Measurements from ENCODE around the gene MRAS. TPM values are rescaled to one million over a fixed set of nuclear protein-coding genes. Genes with fewer than 3 reads are reported as not detected.

Gene MRAS
- total RNA-seq, 1 donor from 2014 or later, result 55.4 TPM

DNA sequence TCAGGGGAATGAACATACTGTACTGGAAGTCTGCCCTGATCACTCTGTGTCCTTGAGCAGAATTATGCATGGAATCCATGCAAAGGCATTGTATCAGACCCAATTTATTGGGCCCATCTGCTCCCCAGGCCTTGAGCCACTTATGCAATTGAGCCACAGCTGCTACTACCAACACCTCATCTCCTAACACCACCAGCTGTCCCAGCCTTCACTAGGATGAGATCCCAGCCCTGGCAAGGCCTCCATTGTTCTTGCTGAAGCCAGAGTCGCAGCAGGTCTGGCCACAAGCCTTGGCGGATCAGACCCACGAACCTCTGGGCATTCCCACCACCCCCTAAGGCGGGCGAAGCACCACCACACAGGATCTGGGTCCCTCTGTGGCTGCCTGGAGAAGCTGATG lies 9.6 kb upstream of the MRAS start:
- H2AFZ ChIP-seq (ENCODE audit: low read depth, low read length), result no peak overlapping the region
- no peak for FAIRE-seq
- no peaks in the 10 kb centered on the region for H3K9me3 Mint-ChIP-seq (ENCODE audit: unreplicated experiment)

DNA sequence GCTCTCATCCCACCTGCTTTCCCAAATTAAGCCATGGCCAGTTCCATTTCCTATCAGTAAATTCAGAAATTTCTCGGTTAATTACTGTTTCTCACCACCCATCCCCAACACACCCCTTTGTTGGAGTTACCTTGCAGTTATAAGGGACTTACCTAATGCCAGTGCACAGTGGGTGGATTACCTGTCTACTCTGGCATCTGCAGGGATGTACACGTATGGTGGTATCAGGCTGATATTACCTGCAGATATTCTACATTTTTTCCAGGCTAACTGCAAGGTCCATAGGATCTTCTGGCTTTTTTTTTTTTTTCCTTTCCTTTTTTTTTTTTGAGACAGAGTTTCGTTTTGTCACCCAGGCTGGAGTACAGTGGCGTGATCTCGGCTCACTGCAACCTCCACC lies 7.9 kb upstream of the MRAS start:
- Histone ChIP-seq H4K20me1 (ENCODE audit: insufficient read depth, low read length) (no peaks in the 10 kb centered on the region), H3K4me3 (ENCODE audit: insufficient read depth, low read depth, low read length) (no peak overlapping the region), H3K36me3 (ENCODE audit: insufficient read depth, low read length) (no peaks in the 10 kb centered on the region), H3K27me3 (ENCODE audit: insufficient read depth, low read length) (peaks cover 3% of the 10 kb centered on the region), H3K4me2 (ENCODE audit: low read length) (no peak overlapping the region), H3K9ac (ENCODE audit: low read length) (no peak overlapping the region), H3K9me3 (ENCODE audit: insufficient read depth, low read depth, low read length) (no peaks in the 10 kb centered on the region), H3K27ac (ENCODE audit: low read depth, low read length) (no peak overlapping the region), H3K4me1 (ENCODE audit: insufficient read depth, low read length) (no peaks in the 10 kb centered on the region), H2AFZ (ENCODE audit: low read depth, low read length) (no peak overlapping the region), H3K79me2 (ENCODE audit: insufficient read depth, low read length) (no peaks in the 10 kb centered on the region)
- H3K4me3 Mint-ChIP-seq (ENCODE audit: unreplicated experiment), result no peak overlapping the region
- DNase-seq (ENCODE audit: low read depth) (no peak), FAIRE-seq (no peak)
- peaks cover 2% of the 10 kb centered on the region for H3K9me3 Mint-ChIP-seq (ENCODE audit: unreplicated experiment)
- no peaks in the 10 kb centered on the region for H3K36me3 Mint-ChIP-seq (ENCODE audit: low read depth, unreplicated experiment)
- H3K4me1 Mint-ChIP-seq (ENCODE audit: low read depth, unreplicated experiment), result no peaks in the 10 kb centered on the region
- peaks cover 11% of the 10 kb centered on the region for H3K27me3 Mint-ChIP-seq (ENCODE audit: low read depth, unreplicated experiment)
- no peak overlapping the region for H3K27ac Mint-ChIP-seq (ENCODE audit: unreplicated experiment)
- no peak for TF ChIP-seq EZH2 (IDR thresholded peaks at IDR 0.05; ENCODE audit: insufficient read depth, low read length)
- TF ChIP-seq, protein P1, sequence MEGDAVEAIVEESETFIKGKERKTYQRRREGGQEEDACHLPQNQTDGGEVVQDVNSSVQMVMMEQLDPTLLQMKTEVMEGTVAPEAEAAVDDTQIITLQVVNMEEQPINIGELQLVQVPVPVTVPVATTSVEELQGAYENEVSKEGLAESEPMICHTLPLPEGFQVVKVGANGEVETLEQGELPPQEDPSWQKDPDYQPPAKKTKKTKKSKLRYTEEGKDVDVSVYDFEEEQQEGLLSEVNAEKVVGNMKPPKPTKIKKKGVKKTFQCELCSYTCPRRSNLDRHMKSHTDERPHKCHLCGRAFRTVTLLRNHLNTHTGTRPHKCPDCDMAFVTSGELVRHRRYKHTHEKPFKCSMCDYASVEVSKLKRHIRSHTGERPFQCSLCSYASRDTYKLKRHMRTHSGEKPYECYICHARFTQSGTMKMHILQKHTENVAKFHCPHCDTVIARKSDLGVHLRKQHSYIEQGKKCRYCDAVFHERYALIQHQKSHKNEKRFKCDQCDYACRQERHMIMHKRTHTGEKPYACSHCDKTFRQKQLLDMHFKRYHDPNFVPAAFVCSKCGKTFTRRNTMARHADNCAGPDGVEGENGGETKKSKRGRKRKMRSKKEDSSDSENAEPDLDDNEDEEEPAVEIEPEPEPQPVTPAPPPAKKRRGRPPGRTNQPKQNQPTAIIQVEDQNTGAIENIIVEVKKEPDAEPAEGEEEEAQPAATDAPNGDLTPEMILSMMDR (IDR thresholded peaks at IDR 0.05; ENCODE audit: insufficient read depth, low read depth, low read length), result no peak

More for the DNA sequence above, 9.6 kb upstream of the MRAS start:
- Histone ChIP-seq H3K4me2 (ENCODE audit: low read length) (no peak overlapping the region), H4K20me1 (ENCODE audit: insufficient read depth, low read length) (no peaks in the 10 kb centered on the region), H3K27me3 (ENCODE audit: insufficient read depth, low read length) (peaks cover 12% of the 10 kb centered on the region), H3K79me2 (ENCODE audit: insufficient read depth, low read length) (no peaks in the 10 kb centered on the region), H3K9ac (ENCODE audit: low read length) (no peak overlapping the region), H3K4me1 (ENCODE audit: insufficient read depth, low read length) (no peaks in the 10 kb centered on the region), H3K27ac (ENCODE audit: low read depth, low read length) (no peak overlapping the region), H3K4me3 (ENCODE audit: insufficient read depth, low read depth, low read length) (no peak overlapping the region), H3K9me3 (ENCODE audit: insufficient read depth, low read depth, low read length) (no peaks in the 10 kb centered on the region), H3K36me3 (ENCODE audit: insufficient read depth, low read length) (no peaks in the 10 kb centered on the region)
- no peak overlapping the region for H3K27ac Mint-ChIP-seq (ENCODE audit: unreplicated experiment)
- TF ChIP-seq, protein P1 (IDR thresholded peaks at IDR 0.05; ENCODE audit: insufficient read depth, low read depth, low read length), result no peak
- TF ChIP-seq EZH2 (IDR thresholded peaks at IDR 0.05; ENCODE audit: insufficient read depth, low read length), result no peak
- H3K36me3 Mint-ChIP-seq (ENCODE audit: low read depth, unreplicated experiment), result no peaks in the 10 kb centered on the region
- DNase-seq (ENCODE audit: low read depth), result no peak
- H3K4me1 Mint-ChIP-seq (ENCODE audit: low read depth, unreplicated experiment), result no peaks in the 10 kb centered on the region
- H3K4me3 Mint-ChIP-seq (ENCODE audit: unreplicated experiment), result no peak overlapping the region
- H3K27me3 Mint-ChIP-seq (ENCODE audit: low read depth, unreplicated experiment), result peaks cover 16% of the 10 kb centered on the region

DNA sequence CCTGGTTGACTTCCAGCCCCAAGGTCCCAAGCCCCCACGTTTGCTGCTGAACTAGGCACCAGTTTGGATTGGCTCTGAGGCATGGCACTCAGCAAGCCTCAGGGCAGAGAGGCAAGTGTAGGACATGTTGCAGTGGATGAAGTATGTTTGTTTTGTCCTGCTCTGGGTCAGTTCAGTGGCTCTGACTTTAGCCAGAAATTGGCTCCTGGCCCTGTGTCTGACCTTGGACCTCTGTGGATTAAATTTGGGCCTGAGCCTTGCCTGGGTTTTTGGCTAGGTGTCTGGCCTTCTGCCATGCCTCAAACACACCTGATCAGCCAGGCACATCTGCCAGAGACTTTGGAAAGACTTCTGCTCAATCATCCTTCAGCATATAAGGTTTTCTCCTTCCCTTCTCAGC lies 3.6 kb upstream of the MRAS start:
- no peak overlapping the region for H3K4me3 Mint-ChIP-seq (ENCODE audit: unreplicated experiment)
- Histone ChIP-seq H3K4me3 (ENCODE audit: insufficient read depth, low read depth, low read length) (no peak overlapping the region), H3K4me2 (ENCODE audit: low read length) (no peak overlapping the region), H3K9ac (ENCODE audit: low read length) (no peak overlapping the region), H2AFZ (ENCODE audit: low read depth, low read length) (no peak overlapping the region), H3K9me3 (ENCODE audit: insufficient read depth, low read depth, low read length) (no peaks in the 10 kb centered on the region), H3K27me3 (ENCODE audit: insufficient read depth, low read length) (no peaks in the 10 kb centered on the region), H3K4me1 (ENCODE audit: insufficient read depth, low read length) (peaks cover 6% of the 10 kb centered on the region), H3K79me2 (ENCODE audit: insufficient read depth, low read length) (no peaks in the 10 kb centered on the region), H4K20me1 (ENCODE audit: insufficient read depth, low read length) (no peaks in the 10 kb centered on the region), H3K27ac (ENCODE audit: low read depth, low read length) (no peak overlapping the region), H3K36me3 (ENCODE audit: insufficient read depth, low read length) (no peaks in the 10 kb centered on the region)
- H3K4me1 Mint-ChIP-seq (ENCODE audit: low read depth, unreplicated experiment), result peaks cover 2% of the 10 kb centered on the region
- H3K27me3 Mint-ChIP-seq (ENCODE audit: low read depth, unreplicated experiment), result peaks cover 8% of the 10 kb centered on the region
- peaks cover 4% of the 10 kb centered on the region for H3K9me3 Mint-ChIP-seq (ENCODE audit: unreplicated experiment)
- no peak for DNase-seq (ENCODE audit: low read depth)
- H3K27ac Mint-ChIP-seq (ENCODE audit: unreplicated experiment), result no peak overlapping the region
- no peaks in the 10 kb centered on the region for H3K36me3 Mint-ChIP-seq (ENCODE audit: low read depth, unreplicated experiment)
- no peak for FAIRE-seq
- no peak for TF ChIP-seq EZH2 (IDR thresholded peaks at IDR 0.05; ENCODE audit: insufficient read depth, low read length)
- TF ChIP-seq, protein P1 (IDR thresholded peaks at IDR 0.05; ENCODE audit: insufficient read depth, low read depth, low read length), result no peak
